ENCODE data around the gene UQCRH. TPM values are rescaled to one million over a fixed set of nuclear protein-coding genes. Genes with fewer than 3 reads are reported as not detected.

The UQCRH gene
- polyA plus RNA-seq (2014; cell fraction: cytosol; rRNA removed), result 1,331 and 1,347 TPM in 2 replicates
- polyA plus RNA-seq (2014; cell fraction: nucleus; rRNA removed), result 785 and 960 TPM in 2 replicates

DNA sequence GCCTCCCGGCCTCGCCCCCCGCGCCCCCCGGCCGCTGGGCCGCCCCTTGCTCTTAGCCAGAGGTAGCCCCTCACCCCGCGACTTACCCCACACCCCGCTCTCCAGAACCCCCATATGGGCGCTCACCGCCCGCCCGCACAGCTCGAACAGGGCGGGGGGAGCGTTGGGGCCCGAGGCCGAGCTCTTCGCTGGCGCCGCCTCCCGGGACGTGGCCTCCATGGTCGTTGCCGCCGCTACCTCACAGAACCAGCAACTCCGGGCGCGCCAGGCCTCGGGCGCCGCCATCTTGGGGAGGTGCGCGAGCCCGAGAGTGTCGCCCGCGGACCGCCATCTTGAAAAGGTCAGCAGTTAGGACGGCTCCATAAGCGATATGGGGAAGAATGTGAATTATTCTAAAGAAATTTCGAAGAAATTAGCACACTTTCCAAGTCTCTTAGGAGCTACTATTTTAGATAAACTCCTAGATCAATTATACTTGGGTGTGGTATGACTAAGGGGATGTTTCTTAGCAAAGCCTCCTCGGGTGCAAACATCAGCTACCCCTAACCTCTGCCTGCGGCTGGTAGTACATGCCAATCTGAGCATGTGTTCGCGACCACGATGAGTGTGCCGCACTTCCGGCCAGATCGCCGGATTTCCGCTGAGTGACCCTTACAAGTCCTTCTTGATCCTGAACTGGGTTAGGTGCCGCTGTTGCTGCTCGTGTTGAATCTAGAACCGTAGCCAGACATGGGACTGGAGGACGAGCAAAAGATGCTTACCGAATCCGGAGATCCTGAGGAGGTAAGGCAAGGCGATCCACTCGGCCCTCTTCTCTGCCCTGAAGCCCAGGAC, at the start of gene UQCRH, which contains the start of gene LRRC41:
Gene UQCRH (plus strand): TSS at position 661 of the 834 bp plus-strand sequence. CDS start 69 bp downstream, at position 730.
Gene LRRC41 (minus strand): TSS at position 579 of the 834 bp plus-strand sequence. CDS start 294 bp downstream, at position 285.
- DNase-seq (ENCODE audit: low spot score), result peak; percentile 97

DNA sequence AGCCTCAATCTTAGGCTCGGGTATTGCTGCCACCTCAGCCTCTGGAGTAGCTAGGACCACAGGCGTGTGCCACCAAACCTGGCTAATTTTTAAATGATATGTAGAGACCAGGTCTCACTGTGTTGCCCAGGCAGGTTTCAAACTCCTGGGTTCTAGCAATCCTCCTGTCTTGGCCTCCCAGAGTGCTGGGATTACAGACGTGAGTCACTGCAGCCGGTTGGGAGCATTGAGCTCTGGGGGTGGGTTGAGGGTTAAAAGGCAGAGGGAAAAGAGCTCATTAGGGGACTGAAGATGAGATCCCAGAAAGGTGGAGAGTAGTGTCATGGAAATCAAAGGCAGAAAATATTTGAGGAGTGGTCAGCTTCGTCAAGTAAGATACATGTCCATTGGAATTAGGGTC, 48.8 kb upstream of the UQCRH start:
- DNase-seq (ENCODE audit: low spot score), result no peak

DNA sequence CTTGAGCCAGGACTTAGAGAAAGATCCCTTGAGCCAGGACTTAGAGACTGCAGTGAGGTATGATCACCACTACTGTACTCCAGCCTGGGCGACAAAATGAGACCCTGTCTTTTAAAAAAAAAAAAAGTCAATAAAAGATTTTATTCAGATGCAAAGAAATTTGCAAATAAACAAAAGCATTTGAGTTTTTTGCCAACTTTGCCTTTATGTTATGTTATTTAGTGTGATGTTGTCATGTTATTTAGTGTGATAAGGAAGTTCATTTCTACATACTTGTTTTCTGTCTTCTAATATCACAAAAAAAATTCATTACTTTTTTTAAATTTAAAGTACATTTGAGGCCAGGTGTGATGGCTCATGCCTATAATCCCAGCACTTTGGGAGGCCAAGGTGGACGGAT, 47.0 kb upstream of the UQCRH start:
- no peak for DNase-seq (ENCODE audit: low spot score)

DNA sequence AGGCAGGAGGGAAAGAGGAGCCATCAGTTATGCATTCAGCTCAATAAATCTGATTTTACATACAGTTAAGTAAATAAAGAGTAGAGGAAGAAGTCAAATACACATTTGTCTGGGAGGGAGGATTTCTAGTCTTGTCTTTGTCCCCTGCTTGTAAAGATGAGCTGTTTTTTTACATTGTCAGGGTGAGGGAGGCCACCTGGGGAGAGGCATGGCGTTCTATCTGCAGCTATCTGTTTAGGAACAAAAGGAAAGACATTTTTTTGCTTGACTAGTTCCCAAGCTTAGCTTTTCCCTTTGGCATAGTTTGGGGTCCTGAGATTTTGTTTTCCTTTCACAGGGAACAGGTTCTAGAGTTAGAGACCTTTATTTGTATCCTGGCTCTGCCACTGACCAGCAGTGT, 41.0 kb upstream of the UQCRH start:
- no peak for DNase-seq (ENCODE audit: low spot score)

DNA sequence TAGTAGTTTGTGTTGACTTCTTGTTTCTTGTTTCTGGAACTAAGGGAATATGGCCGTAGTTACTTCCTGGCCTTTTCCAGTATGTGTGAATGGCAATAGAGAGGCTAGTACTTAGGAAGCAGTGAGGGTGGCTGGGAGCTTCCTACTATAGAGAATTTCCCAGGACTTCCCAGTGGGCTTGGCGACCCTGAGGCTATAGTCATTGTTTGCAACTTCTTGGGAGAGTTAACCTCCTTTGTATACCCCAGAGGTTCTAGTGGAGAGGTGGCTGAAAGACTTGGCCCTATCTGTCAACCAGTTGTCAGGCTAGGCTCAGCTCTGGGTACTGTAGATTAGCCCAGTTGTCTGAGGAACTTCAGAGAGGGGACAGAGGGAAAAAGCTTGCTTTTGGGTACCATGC, 40.4 kb upstream of the UQCRH start:
- DNase-seq (ENCODE audit: low spot score), result no peak

DNA sequence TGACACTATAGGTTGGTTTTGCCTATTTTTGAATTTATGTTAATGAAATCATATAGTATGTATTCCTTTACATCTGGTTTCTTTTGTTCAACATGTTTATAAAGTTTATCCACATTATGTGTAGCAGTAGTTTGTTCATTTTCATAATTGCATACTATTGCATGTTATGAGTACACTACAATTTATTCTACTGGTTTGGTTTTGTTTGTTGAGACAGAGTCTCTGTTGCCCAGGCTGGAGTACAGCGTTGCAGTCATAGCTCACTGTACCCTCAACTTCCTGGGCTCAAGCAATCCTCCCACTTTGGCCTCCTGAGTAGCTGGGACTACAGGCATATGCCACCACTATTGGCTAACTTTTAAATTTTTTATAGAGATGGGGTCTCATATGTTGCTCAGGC, 34.9 kb upstream of the UQCRH start:
- DNase-seq (ENCODE audit: low spot score), result no peak

DNA sequence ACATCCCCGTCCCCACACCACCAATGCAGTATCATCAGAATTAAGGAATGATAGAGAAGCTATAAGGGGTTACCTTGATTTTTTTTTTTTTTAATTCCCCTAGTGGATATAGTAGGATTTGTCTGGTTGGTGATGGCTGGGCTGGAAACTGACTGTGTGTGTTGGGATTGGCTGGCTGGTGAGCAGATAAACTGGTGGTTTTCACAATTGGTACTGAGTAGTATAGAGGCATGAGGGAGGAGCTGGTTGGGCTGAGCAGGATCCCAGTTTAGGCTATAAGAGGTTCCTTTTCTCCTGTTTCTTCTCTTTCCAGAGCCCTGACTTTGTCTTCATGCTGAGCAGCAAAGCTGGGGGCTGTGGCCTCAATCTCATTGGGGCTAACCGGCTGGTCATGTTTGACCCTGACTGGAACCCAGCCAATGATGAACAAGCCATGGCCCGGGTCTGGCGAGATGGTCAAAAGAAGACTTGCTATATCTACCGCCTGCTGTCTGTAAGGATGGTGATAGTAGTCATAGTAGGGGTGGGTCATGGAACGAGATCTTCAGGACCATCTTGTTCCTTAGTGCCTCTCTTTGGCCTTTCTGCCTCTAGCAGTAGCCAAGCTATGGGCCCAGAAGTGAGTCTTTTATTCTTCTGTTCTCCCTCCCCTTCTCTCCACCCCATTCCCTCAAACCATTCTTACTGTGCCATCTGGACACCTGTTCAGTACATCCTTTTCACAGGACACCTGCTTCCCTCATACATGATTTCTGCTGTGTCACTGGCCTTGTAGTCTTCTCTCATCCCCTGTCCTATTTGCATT, 29.1 kb upstream of the UQCRH start:
- DNase-seq (ENCODE audit: low spot score), result no peak

DNA sequence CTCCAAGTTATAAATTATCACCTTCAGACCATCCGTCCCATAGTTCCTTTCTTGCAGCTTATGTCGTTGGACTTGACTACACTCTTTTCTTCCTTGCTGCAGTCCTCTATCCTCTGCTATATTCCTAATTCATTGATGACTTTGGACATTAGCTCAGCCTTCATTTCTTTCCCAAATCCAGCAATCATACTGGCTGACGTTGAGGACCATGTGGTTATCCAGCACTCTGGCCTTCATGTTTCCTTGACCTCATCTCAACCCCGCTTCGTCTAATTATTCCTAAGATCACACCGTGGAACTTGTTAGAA, 28.5 kb upstream of the UQCRH start:
- DNase-seq (ENCODE audit: low spot score), result no peak

DNA sequence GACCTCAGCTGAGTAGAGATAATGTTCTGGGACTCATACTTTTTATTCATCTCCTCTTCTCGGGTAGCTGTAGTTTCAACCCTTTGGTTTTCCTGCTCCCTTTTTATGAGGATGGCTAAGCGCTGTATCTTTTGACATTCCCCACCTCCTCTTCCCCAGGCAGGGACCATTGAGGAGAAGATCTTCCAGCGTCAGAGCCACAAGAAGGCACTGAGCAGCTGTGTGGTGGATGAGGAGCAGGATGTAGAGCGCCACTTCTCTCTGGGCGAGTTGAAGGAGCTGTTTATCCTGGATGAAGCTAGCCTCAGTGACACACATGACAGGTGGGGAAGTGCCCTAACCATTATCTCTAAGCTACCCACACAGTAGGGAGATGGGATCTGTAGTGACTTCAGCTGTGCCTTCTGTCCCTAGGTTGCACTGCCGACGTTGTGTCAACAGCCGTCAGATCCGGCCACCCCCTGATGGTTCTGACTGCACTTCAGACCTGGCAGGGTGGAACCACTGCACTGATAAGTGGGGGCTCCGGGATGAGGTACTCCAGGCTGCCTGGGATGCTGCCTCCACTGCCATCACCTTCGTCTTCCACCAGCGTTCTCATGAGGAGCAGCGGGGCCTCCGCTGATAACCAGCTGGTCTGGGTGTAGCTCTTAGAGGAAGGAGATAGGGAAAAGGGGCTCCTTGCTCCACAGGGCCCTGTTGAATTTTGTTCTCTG, 25.7 kb upstream of the UQCRH start:
- no peak for DNase-seq (ENCODE audit: low spot score)

DNA sequence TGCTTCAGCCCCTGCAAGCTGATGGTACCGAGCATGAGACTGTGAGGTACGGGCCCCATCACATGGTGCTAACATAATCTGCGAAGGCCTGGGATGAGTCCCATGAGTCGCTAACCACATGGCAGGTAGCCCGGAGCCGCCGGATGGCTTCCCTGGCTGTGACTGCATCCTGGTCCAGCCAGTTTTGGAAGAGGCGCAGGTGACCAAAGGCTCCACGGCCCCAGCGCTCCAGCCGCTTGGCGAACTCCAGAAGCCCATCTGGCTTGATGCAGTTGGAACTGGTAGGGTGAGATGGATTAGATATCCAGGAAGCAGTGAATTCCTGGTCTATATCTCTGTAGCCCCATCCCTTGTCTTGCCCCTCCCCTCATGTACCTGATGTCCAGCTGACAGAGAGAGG, 24.7 kb upstream of the UQCRH start:
- no peak for DNase-seq (ENCODE audit: low spot score)

DNA sequence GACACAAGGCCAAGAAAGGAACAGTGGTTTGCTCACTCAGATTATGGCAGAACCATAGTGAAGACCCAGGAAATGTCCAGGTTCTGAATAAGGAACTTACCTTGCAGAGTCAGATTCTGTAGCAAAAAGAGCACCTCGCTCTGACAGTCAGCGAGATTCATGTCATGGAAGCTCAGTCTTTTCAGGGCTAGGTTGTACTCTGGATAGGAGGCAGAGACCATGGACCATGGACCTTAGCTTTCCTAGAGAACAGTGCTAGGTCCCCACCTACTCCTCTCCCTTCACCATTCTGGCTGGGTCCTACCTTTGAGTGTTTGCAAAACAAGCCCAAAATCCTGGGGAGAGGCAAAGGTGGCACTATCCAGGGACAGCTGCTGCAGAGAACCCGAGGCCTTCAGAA, 23.4 kb upstream of the UQCRH start:
- DNase-seq (ENCODE audit: low spot score), result no peak

DNA sequence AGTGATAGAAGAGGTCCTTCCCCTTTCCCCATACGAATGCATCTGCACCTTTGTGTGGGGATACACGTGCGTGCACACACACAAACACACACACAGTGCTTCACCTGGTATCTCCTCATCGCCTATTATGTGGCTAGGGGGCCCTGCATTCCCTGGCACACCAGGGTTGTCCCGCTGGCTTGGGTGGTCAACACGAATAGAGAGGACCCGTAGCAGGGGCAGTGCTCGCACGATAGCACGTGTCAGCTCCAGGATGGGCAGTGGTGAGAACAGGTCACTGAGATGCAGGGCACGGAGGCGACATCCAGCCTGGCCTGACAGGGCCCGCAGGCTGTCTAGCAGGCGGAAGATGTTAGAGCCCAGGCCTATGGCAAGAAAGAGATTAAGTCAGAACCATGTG, 22.5 kb upstream of the UQCRH start:
- no peak for DNase-seq (ENCODE audit: low spot score)

DNA sequence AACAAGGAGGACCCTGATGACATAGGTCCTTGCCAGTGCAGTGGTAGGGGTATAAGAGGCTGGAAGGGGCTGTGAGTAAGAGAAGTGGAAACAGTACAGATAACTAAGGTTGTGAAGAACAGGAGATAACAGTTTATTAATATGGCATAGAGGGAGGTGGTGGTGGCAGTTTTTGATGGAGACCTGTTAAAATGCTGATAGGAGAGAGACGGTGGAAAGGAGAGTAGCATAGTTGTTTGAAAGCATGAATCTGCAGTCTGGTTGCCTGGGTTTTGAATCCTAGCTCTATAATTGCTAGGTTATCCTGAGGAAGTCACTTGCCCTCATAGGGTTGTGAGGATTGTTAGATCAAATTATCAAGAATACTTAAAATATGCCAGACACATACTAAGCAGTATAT, 19.4 kb upstream of the UQCRH start:
- no peak for DNase-seq (ENCODE audit: low spot score)

DNA sequence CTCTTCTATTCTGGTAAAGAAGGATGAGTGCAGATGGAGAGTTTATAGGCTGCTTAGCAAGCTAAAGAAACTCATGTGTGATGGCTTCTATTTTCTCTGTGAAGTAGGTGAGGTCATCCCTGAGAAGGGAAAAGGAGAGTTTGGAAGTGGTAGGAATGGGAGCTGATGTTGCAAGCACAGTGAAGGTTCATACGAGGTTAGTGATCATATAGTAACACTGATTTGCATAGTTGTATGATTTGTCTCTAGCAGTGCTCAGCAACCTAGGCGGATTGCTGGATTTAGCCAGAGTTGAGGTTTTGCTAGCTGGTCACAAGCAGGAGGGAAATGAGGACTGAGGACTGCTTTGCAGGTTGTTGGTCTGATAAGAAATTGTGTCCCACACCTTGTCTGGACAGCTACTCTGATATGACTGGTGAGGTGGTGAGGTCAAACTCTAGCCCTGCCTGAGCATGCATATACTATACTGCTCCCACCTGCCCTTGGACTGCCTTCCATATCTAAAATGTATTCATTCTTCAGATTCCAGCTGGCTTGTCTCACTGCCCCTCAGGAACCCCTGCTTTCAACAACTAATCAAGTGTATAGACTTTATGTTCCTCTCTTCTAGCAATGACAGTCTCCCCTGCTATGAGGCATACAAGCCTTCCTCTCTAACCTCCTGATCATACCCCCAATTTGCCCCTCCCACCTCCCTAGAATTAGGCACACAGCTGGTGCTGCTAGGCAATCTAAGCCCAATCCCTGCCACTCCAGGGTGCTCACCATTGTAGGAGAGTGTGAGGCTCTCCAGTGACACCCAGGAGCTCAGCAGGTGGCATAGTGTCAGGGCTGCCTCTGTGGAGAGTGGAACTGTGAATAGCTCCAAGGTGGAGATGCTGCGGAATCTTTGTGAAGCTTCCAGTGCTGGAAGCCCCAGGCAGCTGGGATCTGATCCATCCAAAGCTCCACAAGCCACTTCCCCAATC, 18.6 kb upstream of the UQCRH start:
- no peak for DNase-seq (ENCODE audit: low spot score)

DNA sequence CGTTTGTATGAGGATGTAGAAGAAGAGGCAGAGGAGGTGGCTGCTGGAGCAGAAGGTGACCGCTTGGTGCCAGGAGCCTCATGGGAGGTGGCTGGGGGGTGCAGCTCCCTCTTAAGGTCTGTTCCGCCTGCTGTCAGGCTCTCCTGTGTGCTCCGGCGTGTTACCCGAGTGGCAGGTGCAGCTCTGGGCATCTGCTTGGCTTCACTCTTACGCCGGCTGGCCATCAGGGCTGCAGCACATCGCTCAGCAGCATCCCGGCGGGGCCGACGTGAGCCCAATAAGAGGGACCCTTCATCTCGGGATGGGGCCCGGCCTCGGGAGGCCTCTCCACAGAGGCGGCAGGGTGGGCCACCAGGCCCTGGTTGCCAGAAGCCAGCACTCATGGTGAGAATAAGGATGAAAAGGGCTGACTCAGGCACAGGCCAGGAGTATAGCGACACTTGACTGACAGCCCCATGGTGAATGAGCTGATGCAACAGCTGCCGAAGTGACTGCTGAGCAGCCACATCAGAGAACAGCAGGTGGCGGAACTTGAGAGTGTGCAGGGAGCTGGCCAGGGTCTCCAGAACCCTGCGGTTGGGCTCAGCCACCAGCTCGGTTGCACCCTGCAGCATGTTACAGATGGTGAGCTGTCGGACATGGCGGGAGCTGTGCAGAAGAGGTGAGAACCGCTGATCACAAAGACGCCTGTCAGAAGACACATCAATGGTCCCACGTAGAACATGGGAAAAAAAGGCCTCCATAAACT, 17.6 kb upstream of the UQCRH start:
- peak; percentile 42 for DNase-seq (ENCODE audit: low spot score)

DNA sequence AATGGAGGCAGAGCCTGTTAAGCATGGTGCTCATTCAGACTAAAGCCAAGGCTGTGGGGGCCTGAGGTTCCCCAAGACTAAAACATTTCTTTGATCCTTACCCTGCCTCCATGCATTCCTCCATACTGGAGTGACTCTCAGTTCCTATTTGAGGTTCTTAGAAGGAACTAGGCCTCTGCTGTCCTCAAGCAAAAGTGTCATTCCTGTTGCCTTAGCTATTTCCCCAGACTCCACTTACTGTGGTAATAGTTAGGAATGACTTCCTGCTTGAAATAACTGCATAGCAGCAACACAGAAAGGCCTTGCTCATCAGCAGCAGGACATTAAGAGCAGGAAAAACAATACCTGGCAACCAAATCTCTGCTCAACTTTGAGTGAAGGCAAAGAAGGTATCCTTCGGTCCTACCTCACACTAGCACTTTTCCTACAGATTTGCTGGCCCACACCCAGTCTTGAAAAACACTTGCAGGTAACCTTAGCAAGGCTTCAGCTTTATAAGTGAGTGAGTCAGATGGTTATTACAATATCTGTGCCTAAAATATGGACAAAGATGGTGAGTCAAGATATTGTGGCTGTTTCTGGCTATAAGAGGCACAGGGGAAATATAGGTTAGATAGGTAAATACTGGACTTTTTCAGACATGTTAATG, 14.9 kb upstream of the UQCRH start:
- no peak for DNase-seq (ENCODE audit: low spot score)

DNA sequence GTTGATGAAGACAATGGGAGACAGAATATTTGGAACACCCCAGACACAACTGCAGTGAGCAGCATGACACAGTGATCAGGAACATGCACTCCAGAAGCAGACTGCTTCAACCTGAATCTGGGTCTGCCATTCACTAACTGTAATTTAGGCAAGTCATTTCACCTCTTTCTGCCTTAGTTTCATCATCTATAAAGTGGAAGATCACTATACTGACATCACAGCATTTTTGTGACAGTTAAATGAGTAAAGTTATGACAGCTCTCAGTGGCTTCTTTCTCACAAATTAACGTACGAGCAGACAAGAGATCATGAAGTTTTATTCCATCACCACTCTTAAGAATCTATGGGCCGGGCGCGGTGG, 14.4 kb upstream of the UQCRH start:
- DNase-seq (ENCODE audit: low spot score), result no peak

DNA sequence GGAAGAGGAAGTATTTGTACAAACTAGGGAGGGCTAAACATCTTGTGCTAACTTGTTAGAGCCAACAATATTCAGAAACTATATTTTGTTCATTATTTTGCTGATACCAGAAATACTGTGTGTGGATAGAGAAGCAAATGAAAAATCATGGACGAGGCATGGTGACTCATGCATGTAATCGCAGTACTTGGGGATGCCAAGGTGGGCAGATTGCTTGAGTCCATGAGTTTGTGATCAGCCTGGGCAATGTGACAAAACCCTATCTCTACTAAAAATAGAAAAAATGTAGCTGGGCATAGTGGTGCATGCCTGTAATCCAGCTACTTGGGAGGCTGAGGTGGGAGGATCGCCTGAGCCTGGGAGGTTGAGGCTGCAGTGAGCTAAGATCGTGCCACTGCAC, 13.5 kb upstream of the UQCRH start:
- DNase-seq (ENCODE audit: low spot score), result no peak

DNA sequence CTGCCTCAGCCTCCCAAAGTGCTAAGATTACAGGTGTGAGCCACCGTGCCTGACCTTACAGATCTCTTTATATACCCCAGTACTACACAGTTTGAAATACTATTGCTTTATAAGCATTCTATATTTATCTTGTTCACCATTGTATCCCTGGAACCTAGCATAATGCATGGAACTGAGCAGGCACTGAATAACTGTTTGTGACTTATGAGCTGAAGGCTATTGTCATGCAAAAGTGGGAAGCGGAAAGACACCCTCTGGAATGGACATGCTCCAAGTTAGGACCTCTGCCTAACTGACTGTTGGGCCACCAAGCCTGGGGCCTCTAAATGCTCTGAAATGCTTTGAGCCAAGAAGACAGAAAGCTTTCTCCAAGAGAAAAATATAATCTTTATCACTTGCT, 8.2 kb upstream of the UQCRH start:
- no peak for DNase-seq (ENCODE audit: low spot score)

DNA sequence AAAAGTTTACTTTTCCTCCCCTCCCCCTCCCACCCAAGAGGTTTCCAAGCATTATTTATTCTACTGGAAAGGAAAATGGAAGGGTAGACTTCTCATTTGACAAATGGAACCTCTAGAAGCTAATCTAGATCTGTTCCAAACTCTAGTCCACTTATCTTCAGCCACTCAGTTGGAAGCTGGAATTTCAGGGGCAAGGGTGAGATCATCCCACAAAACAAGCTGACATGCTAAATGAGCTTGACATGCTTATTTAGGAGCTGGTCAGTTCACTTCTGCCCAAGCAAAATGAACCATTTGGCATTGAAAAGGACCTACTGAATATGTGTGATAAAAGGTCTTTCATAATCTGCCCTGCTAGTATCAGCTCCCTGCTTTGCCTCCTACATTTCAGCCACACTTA, 5.1 kb upstream of the UQCRH start:
- DNase-seq (ENCODE audit: low spot score), result no peak

Data from SK-N-DZ (cell line).